Brain microvascular endothelial cell (primary cell): Measurements from ENCODE around the gene P2RY2.
"Not testable (repeated sequence)": the region's sequence is repeated elsewhere in the genome, so short reads cannot be mapped to it uniquely, and the experiment has no call there.

Source experiments
- DNase-seq: peaks from one replicate; pipeline ENCODE4 v3.0.0-alpha.2; 2020
- H3K27ac ChIP-seq: fragments of 250-450 bp; sonication (Bioruptor Pico); 2 replicates; pipeline ENCODE4 v1.5.1; 2020; ENCODE audit warnings: mild to moderate bottlenecking, moderate library complexity
- H3K27me3 ChIP-seq: fragments of 250-450 bp; sonication (Bioruptor Pico); replicated peaks from 2 replicates; pipeline ENCODE4 v1.5.1; 2020; ENCODE audit warnings: mild to moderate bottlenecking
- H3K36me3 ChIP-seq: fragments of 250-450 bp; sonication (Bioruptor Pico); replicated peaks from 2 replicates; pipeline ENCODE4 v1.5.1; 2020; ENCODE audit warnings: mild to moderate bottlenecking
- H3K4me3 ChIP-seq: 2 replicates; pipeline ENCODE4 v1.5.1; 2011; ENCODE audit warnings: low read depth, mild to moderate bottlenecking, control low read depth, low read length, moderate library complexity
- in situ Hi-C: cut with HindIII; loops from 2 replicates; pipeline ENCODE4 v1.10.0; 2017; ENCODE audit warnings: low sequenced_read_pairs, low pct_ligation_motif_present
- TF ChIP-seq, protein P1 (sequence below): IDR thresholded peaks from 2 replicates; pipeline ENCODE4 v1.5.1; 2011; ENCODE audit warnings: low read depth, mild to moderate bottlenecking, moderate library complexity, low read length, control low read depth, inconsistent platforms; ENCODE audit errors: missing control alignments

Gene P2RY2

DNA sequence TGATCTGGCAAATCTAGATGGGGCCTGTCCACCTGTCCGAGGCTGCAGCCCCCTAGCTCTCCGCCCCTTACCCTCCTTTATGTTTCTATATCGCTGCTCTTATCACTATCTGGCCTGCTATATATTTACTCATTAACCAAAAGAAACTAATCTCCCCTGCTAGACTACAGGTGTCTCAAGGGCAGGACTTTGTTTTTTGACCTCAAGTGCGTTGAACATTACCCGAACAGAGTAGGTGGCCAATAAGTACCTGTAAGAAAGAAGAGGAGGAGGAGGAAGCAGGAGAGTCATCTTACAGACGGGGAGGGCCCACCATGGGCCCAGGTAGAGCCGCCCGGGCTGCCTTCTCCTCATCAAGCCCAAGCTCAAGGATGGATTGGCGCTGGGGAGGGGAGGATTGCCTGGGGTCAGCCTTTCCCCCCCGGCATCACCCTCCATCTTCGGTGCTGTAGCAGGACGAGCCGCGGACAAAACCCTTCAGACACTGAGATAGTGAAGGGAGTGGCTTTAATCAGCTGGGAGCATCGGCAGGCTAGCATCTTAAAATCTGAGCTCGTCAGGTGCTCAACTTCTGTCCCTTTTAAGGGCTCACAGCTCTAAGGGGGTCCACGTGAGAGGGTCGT is 52.9 kb downstream of the P2RY2 start:
- no peak overlapping the region for H3K27ac ChIP-seq
- H3K36me3 ChIP-seq: no peaks in the 10 kb centered on the region
- in situ Hi-C loops: no loop called here
- H3K27me3 ChIP-seq: no peaks in the 10 kb centered on the region
- no peak for DNase-seq
- H3K4me3 ChIP-seq: no peak overlapping the region
- TF ChIP-seq, protein P1, sequence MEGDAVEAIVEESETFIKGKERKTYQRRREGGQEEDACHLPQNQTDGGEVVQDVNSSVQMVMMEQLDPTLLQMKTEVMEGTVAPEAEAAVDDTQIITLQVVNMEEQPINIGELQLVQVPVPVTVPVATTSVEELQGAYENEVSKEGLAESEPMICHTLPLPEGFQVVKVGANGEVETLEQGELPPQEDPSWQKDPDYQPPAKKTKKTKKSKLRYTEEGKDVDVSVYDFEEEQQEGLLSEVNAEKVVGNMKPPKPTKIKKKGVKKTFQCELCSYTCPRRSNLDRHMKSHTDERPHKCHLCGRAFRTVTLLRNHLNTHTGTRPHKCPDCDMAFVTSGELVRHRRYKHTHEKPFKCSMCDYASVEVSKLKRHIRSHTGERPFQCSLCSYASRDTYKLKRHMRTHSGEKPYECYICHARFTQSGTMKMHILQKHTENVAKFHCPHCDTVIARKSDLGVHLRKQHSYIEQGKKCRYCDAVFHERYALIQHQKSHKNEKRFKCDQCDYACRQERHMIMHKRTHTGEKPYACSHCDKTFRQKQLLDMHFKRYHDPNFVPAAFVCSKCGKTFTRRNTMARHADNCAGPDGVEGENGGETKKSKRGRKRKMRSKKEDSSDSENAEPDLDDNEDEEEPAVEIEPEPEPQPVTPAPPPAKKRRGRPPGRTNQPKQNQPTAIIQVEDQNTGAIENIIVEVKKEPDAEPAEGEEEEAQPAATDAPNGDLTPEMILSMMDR: no peak

DNA sequence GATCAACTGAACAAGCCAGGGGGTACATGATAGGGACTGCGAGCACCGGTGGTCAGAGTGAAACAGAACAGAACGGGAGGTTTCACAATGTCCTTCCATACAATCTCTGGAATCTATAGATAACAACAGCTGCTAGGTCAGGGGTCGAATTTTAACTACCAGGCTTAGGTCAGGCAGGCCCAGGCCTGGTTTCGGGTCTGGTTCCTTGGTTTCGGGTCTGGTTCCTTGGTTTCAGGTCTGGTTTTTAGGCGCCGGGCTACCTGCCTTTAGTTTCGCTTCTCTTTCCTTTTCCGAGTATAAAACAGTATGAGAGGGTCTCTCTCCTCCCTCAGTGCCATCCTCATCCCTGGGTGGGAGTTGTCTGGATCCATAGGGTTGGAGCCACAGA is 53.4 kb downstream of the P2RY2 start:
- DNase-seq, H3K27ac ChIP-seq, in situ Hi-C loops, H3K4me3 ChIP-seq, H3K27me3 ChIP-seq, H3K36me3 ChIP-seq: not testable (repeated sequence)

DNA sequence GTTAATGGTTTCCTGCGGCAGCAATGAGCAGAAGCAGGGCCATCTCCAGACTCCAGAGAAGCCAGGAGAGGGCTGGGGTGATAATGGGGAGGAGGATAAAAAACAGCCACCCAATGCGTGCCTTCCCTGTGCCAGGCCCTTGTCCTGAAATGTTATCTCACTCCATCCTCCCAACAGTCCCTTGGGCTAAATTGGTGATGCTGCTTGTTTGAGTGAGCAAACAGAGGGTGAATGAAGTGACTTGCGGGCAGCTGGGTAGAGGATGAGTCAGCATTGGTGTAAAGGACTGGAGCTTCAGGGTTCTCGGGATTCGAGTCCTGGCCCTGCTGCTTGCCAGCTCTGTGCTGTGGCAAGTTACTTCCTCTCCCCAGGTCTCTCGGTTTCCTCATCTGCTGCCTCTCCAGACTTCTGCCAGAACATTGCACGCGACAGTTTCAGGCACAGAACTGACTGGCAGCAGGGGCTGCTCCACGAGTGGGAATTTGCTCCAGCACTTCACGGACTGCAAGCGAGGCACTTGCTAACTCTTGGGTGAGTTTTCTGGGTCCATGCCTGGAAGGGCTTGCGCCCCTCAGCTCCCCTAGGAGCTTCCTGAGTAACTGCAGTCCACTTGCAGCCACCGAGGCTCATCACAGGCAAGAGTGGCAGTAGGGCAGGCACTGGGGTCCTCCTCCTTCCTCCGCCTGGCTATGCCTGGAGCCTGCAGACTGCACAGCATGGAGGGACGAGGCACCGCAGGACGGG is 54.0 kb downstream of the P2RY2 start, which contains the start of gene P2RY6:
TSS of gene P2RY6 (plus strand) at position 403 of the 744 bp plus-strand sequence. CDS start 24,181 bp downstream, outside the sequence.
- no peak within 1 kb of the TSS for H3K4me3 ChIP-seq
- no peaks in the 10 kb centered on the region for H3K36me3 ChIP-seq
- H3K27ac ChIP-seq: no peak within 1 kb of the TSS
- DNase-seq: no peak
- no peaks in the 10 kb centered on the region for H3K27me3 ChIP-seq
- TF ChIP-seq, protein P1: no peak
- in situ Hi-C loops: no loop called here

DNA sequence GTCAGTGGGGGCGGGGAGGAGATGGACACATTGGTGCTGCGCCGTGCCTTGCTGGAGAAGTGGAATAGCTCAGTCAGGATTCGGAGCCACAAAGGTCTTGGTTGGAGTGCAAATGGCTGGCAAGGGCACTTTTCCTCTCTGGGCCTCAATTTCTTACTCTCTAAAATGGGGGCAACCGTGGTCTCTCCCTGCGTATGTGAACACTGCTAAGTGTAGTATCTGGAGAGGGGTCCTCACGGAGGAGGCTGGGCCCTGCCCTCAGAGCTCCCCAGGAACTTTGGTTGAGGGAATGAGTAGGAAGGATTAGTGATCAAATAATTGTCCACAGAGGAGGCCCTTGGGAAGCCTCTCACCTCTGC is 54.6 kb downstream of the P2RY2 start:
- DNase-seq: no peak
- Histone ChIP-seq H3K27me3 (no peaks in the 10 kb centered on the region), H3K36me3 (no peaks in the 10 kb centered on the region), H3K27ac (no peak overlapping the region), H3K4me3 (no peak overlapping the region)
- in situ Hi-C loops: no loop called here
- TF ChIP-seq, protein P1: no peak

DNA sequence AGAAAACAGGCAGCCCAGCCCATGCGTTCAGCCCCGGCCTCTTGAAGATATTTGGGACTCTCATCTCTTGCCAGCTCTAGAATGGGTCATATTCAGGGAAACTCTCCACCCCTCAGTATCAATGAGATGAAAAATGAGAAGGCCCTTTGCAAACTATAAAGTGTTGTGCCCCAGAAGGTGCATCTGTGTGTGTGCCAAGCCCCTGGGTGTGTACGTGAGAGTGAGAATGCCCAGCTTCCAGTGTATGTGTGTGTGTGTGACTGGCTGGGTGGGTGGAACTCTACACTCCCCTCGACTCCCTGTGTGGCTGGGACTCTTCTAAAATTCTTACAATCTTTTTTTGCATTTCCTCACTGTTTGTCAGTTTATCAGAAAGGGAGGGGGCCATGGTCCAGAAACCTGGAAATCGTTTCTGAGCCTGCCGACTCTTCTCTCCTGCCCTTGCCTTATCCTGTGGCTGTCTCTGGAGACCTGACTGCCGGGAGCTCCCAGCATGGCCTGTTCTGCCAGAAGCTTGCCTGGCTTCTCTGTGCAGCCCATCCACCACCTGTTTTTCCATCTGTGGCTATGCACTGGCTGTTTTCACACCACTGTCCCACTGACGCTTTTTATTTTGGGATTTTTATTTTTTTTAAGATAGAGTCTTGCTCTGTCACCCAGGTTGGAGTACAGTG is 55.3 kb downstream of the P2RY2 start:
- DNase-seq: no peak
- in situ Hi-C loops: no loop called here
- Histone ChIP-seq H3K27ac (no peak overlapping the region), H3K4me3 (no peak overlapping the region), H3K27me3 (no peaks in the 10 kb centered on the region), H3K36me3 (no peaks in the 10 kb centered on the region)
- TF ChIP-seq, protein P1: no peak

DNA sequence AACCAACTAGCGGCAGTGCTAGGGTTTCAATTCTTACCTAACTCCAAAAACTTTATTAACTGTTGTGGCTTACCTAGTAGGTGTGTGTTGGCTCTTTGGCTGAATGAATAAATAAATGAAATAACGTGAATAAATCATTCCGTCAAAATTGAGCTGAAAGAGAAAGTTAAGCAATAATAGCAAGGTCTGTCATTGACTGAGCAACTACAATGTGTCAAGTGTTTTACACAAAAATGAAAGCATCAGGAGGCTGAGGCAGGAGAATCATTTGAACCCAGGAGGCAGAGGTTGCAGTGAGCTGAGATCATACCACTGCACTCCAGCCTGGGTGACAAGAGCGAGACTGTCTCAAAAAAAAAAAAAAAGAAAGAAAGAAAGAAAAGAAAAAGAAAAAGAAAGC is 56.1 kb downstream of the P2RY2 start:
- H3K36me3 ChIP-seq, DNase-seq, H3K4me3 ChIP-seq, H3K27me3 ChIP-seq, H3K27ac ChIP-seq, in situ Hi-C loops: not testable (repeated sequence)
